ENCODE results near the gene NRAP. TPM values are rescaled to one million over a fixed set of nuclear protein-coding genes. Genes with fewer than 3 reads are reported as not detected.

NRAP gene
- total RNA-seq, 1 donor from 2014 or later, result not detected

GRCh38 chr10:113666682-113667252 is 2.9 kb upstream of the NRAP start:
- peaks cover 1% of the 10 kb centered on the region for H3K27me3 Mint-ChIP-seq (ENCODE audit: unreplicated experiment)
- no peak for DNase-seq (ENCODE audit: low spot score)
- no peaks in the 10 kb centered on the region for H3K9me3 Mint-ChIP-seq (ENCODE audit: unreplicated experiment)
- no peak overlapping the region for H3K4me3 Mint-ChIP-seq (ENCODE audit: unreplicated experiment)
- H3K36me3 Mint-ChIP-seq (ENCODE audit: low read depth, unreplicated experiment), result no peaks in the 10 kb centered on the region
- H3K27ac Mint-ChIP-seq (ENCODE audit: unreplicated experiment), result no peak overlapping the region
- no peaks in the 10 kb centered on the region for H3K4me1 Mint-ChIP-seq (ENCODE audit: unreplicated experiment)
- no peak for TF ChIP-seq CTCF (IDR thresholded peaks at IDR 0.05; ENCODE audit: unreplicated experiment)

- Mint-ChIP-seq H3K4me3 (ENCODE audit: unreplicated experiment) (no peak overlapping the region), H3K9me3 (ENCODE audit: unreplicated experiment) (no peaks in the 10 kb centered on the region), H3K36me3 (ENCODE audit: low read depth, unreplicated experiment) (no peaks in the 10 kb centered on the region), H3K4me1 (ENCODE audit: unreplicated experiment) (no peaks in the 10 kb centered on the region), H3K27me3 (ENCODE audit: unreplicated experiment) (peaks cover 1% of the 10 kb centered on the region), H3K27ac (ENCODE audit: unreplicated experiment) (no peak overlapping the region)
- TF ChIP-seq CTCF (IDR thresholded peaks at IDR 0.05; ENCODE audit: unreplicated experiment), result no peak
- DNase-seq (ENCODE audit: low spot score), result no peak
These were observed 2.0 kb upstream of the NRAP start for GRCh38 chr10:113665806-113666354.

- TF ChIP-seq CTCF (IDR thresholded peaks at IDR 0.05; ENCODE audit: unreplicated experiment), result no peak
- H3K27ac Mint-ChIP-seq (ENCODE audit: unreplicated experiment), result no peak overlapping the region
- H3K4me1 Mint-ChIP-seq (ENCODE audit: unreplicated experiment), result no peaks in the 10 kb centered on the region
- peaks cover 1% of the 10 kb centered on the region for H3K27me3 Mint-ChIP-seq (ENCODE audit: unreplicated experiment)
- no peak for DNase-seq (ENCODE audit: low spot score)
- no peaks in the 10 kb centered on the region for H3K9me3 Mint-ChIP-seq (ENCODE audit: unreplicated experiment)
- H3K36me3 Mint-ChIP-seq (ENCODE audit: low read depth, unreplicated experiment), result no peaks in the 10 kb centered on the region
- no peak overlapping the region for H3K4me3 Mint-ChIP-seq (ENCODE audit: unreplicated experiment)
These were observed 1.5 kb upstream of the NRAP start for GRCh38 chr10:113665352-113665751.

GRCh38 chr10:113663142-113663541 is 699 bp downstream of the NRAP start:
- H3K27ac Mint-ChIP-seq (ENCODE audit: unreplicated experiment), result no peak overlapping the region
- no peak overlapping the region for H3K4me3 Mint-ChIP-seq (ENCODE audit: unreplicated experiment)
- no peak for DNase-seq (ENCODE audit: low spot score)
- TF ChIP-seq CTCF (IDR thresholded peaks at IDR 0.05; ENCODE audit: unreplicated experiment), result no peak
- H3K4me1 Mint-ChIP-seq (ENCODE audit: unreplicated experiment), result no peaks in the 10 kb centered on the region
- H3K36me3 Mint-ChIP-seq (ENCODE audit: low read depth, unreplicated experiment), result no peaks in the 10 kb centered on the region
- H3K9me3 Mint-ChIP-seq (ENCODE audit: unreplicated experiment), result no peaks in the 10 kb centered on the region
- H3K27me3 Mint-ChIP-seq (ENCODE audit: unreplicated experiment), result peaks cover 2% of the 10 kb centered on the region

GRCh38 chr10:113661332-113661731 is 2.5 kb downstream of the NRAP start:
- H3K4me3 Mint-ChIP-seq (ENCODE audit: unreplicated experiment), result no peak overlapping the region
- no peak overlapping the region for H3K27ac Mint-ChIP-seq (ENCODE audit: unreplicated experiment)
- H3K4me1 Mint-ChIP-seq (ENCODE audit: unreplicated experiment), result no peaks in the 10 kb centered on the region
- no peak for DNase-seq (ENCODE audit: low spot score)
- H3K9me3 Mint-ChIP-seq (ENCODE audit: unreplicated experiment), result no peaks in the 10 kb centered on the region
- H3K36me3 Mint-ChIP-seq (ENCODE audit: low read depth, unreplicated experiment), result no peaks in the 10 kb centered on the region
- peaks cover 2% of the 10 kb centered on the region for H3K27me3 Mint-ChIP-seq (ENCODE audit: unreplicated experiment)
- TF ChIP-seq CTCF (IDR thresholded peaks at IDR 0.05; ENCODE audit: unreplicated experiment), result no peak
